HG03558 (cell line): ENCODE data around the gene APOC4.
"Not testable (repeated sequence)": the region's sequence is repeated elsewhere in the genome, so short reads cannot be mapped to it uniquely, and the experiment has no call there.

Experiments used
- ATAC-seq: cut with Tn5 transposase; IDR thresholded peaks from one replicate; pipeline ENCODE4 v1.9.1; 2021; ENCODE audit warnings: moderate number of reproducible peaks; ENCODE audit not compliant: unreplicated experiment; ENCODE audit errors: extremely low read depth

The APOC4 gene

GRCh38 chr19:44942067-44942571 is at the start of gene APOC4:
TSS of gene APOC4 (plus strand) at chr19:44942237. CDS start at chr19:44942278, 41 bp downstream.
- ATAC-seq, result no peak

- ATAC-seq, result no peak
Observed at GRCh38 chr19:44892932-44893331, 49.1 kb upstream of the APOC4 start.

GRCh38 chr19:44893332-44894051 is 48.5 kb upstream of the APOC4 start:
- no peak for ATAC-seq

GRCh38 chr19:44894052-44894400 is 48.0 kb upstream of the APOC4 start:
- no peak for ATAC-seq

GRCh38 chr19:44894946-44895345 is 47.1 kb upstream of the APOC4 start:
- ATAC-seq, result no peak

GRCh38 chr19:44897835-44898234 is 44.2 kb upstream of the APOC4 start:
- no peak for ATAC-seq

- no peak for ATAC-seq
Observed at GRCh38 chr19:44900328-44901244, 41.5 kb upstream of the APOC4 start.

GRCh38 chr19:44903216-44903601 is 38.8 kb upstream of the APOC4 start:
- ATAC-seq, result no peak

GRCh38 chr19:44903602-44904425 is 38.2 kb upstream of the APOC4 start:
- ATAC-seq, result no peak

- no peak for ATAC-seq
Observed at GRCh38 chr19:44904426-44904994, 37.5 kb upstream of the APOC4 start.

- no peak for ATAC-seq
Observed at GRCh38 chr19:44905437-44906160, 36.4 kb upstream of the APOC4 start, which contains the start of gene APOE. TSS of gene APOE (plus strand) at chr19:44905796. CDS start at chr19:44906625, 829 bp downstream.

GRCh38 chr19:44907613-44908012 is 34.4 kb upstream of the APOC4 start:
- ATAC-seq, result no peak

GRCh38 chr19:44908074-44908835 is 33.8 kb upstream of the APOC4 start:
- no peak for ATAC-seq

GRCh38 chr19:44908836-44909261 is 33.2 kb upstream of the APOC4 start:
- ATAC-seq, result no peak

GRCh38 chr19:44909775-44910174 is 32.3 kb upstream of the APOC4 start:
- ATAC-seq, result no peak

- ATAC-seq, result not testable (repeated sequence)
Observed at GRCh38 chr19:44911896-44912295, 30.1 kb upstream of the APOC4 start.

- no peak for ATAC-seq
Observed at GRCh38 chr19:44912854-44913253, 29.2 kb upstream of the APOC4 start.
